GM12872 (cell line): Measurements from ENCODE around the gene ASIC4.

Source experiments
- TF ChIP-seq, protein P1 (sequence below): IDR thresholded peaks from 3 replicates; pipeline ENCODE4 v1.5.1; 2011; ENCODE audit warnings: low read depth, mild to moderate bottlenecking, low read length, moderate library complexity; ENCODE audit not compliant: insufficient read depth

ASIC4 gene

DNA sequence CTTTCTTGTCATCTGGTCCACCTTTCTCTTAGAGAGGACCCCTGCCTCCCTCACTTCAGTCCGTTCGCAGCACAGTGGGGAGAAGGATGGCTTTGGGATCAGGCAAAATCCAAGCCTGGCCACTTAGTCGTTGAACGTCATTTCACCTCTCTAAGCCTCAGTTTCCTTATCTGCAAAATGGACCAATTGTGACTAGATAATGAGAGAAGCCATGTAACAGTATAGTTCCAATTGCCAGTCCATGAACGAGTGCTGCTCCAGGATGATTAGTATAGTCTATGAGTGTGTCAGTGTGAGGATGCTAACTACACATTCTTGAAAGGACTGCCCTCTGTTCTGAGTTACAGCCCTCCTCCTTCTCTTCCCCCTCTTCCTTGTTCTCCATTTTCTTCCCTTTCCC is 58.9 kb downstream of the ASIC4 start:
- TF ChIP-seq, protein P1, sequence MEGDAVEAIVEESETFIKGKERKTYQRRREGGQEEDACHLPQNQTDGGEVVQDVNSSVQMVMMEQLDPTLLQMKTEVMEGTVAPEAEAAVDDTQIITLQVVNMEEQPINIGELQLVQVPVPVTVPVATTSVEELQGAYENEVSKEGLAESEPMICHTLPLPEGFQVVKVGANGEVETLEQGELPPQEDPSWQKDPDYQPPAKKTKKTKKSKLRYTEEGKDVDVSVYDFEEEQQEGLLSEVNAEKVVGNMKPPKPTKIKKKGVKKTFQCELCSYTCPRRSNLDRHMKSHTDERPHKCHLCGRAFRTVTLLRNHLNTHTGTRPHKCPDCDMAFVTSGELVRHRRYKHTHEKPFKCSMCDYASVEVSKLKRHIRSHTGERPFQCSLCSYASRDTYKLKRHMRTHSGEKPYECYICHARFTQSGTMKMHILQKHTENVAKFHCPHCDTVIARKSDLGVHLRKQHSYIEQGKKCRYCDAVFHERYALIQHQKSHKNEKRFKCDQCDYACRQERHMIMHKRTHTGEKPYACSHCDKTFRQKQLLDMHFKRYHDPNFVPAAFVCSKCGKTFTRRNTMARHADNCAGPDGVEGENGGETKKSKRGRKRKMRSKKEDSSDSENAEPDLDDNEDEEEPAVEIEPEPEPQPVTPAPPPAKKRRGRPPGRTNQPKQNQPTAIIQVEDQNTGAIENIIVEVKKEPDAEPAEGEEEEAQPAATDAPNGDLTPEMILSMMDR = no peak

DNA sequence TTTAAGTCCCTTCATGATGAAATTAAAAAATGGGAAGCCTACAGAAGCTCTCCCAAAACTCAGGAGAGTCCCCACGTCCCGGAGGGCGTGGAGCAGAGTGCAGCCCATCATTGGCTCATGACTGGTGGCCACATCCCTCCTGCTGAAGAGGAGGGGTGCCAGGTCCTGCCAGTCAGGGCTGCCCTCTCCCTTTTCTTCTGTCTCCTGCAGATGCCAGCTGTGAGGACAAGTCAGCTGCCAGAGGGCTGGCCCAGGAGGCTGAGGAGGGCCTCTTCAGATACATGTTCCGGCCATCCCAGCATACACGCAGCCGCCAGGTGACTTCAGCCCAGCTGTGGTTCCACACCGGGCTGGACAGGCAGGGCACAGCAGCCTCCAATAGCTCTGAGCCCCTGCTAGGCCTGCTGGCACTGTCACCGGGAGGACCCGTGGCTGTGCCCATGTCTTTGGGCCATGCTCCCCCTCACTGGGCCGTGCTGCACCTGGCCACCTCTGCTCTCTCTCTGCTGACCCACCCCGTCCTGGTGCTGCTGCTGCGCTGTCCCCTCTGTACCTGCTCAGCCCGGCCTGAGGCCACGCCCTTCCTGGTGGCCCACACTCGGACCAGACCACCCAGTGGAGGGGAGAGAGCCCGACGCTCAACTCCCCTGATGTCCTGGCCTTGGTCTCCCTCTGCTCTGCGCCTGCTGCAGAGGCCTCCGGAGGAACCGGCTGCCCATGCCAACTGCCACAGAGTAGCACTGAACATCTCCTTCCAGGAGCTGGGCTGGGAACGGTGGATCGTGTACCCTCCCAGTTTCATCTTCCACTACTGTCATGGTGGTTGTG is 60.4 kb downstream of the ASIC4 start:
- TF ChIP-seq, protein P1 = no peak

GRCh38 chr2:219575566-219576504 is 61.6 kb downstream of the ASIC4 start:
- TF ChIP-seq, protein P1 = no peak

DNA sequence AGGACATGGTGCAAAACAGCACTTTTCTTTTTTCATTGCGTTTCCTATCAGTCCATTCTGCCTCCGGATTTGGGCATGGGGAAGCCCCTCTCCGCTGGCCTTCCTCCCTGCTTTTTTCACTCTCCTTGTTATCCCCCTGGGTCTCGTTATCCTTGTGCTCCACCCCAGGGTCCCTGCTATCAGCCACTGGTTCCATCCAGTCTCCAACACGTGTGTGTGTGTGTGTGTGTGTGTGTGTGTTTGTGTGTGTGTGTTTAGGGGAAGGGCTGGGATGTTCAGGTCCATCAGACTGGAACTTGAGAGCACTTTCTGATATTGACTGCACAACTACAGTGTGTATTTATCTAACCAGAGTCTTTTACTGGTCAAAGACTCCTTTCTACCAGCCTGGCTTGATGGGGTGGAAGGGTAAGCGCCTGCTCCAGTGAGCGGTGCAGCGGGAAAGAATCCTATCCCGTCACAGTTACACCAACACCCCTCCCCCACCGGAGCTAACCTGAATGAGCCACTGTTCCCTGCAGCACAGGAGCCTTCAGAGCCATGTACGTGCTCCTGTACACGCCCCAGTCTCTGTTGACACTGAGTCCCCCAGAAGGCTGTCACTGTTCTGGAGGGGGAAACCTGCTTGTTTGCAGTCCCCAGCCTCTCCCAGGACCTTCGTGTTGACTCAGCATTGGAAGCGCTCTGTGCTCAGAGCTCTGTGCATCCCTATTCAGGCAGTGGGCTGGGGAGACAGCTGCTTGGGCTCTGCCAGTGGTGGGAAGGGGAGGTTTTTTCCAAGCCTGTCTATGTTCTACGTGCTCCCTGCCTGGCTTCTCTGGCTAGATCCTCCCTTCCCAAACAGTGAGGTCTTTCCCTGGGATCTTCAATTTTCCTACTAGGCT is 62.5 kb downstream of the ASIC4 start:
- TF ChIP-seq, protein P1 = no peak

- TF ChIP-seq, protein P1 = no peak
These were observed 64.7 kb downstream of the ASIC4 start for GRCh38 chr2:219578811-219579613.

DNA sequence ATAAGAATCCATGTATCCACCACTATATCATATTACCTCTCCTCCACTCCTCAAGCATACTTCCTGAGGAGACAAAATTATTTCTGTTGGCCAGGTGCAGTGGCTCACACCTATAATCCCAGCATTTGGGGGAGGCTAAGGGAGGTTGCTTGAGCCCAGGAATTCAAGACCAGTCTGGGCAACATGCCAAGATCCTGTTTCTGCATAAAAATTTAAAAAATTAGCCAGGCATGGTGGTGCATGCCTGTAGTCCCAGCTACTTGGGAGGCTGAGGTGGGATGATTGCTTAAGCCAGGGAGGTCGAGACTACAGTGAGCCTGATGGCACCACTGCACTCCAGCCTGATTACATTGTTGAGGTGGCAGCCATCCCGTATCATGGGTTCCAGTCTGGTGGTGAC is 67.1 kb downstream of the ASIC4 start:
- TF ChIP-seq, protein P1 = no peak
